ENCODE measurements around the gene DIAPH2. TPM values are rescaled to one million over a fixed set of nuclear protein-coding genes. Genes with fewer than 3 reads are reported as not detected.
"Not testable (repeated sequence)": the region's sequence is repeated elsewhere in the genome, so short reads cannot be mapped to it uniquely, and the experiment has no call there.

DIAPH2 gene
- total and polyA plus RNA-seq, 10 donors, result 2.5 to 32.1 (median 17.7) TPM

GRCh38 chrX:96710031-96710430 lies 25.4 kb downstream of the DIAPH2 start:
- TF ChIP-seq CTCF (IDR thresholded peaks at IDR 0.05 in 8 of 11, conservative IDR thresholded peaks at IDR 0.05 in 3 of 11), result no peak
- no peak for TF ChIP-seq POLR2A (IDR thresholded peaks at IDR 0.05)
- no peak for TF ChIP-seq POLR2AphosphoS5 (IDR thresholded peaks at IDR 0.05)
- WGBS, 5 donors, result 80 to 96% (median 92%) methylated on average over 2 of the region's 2 CpGs
- no peak for DNase-seq
- Histone ChIP-seq H3K27ac (no peak overlapping the region), H3K36me3 (no peaks in the 10 kb centered on the region), H3K27me3 (replicated peaks in 1 of 7) (no peaks in the 10 kb centered on the region), H3K4me3 (no peak overlapping the region), H3K9me3 (no peaks in the 10 kb centered on the region), H3K4me1 (peaks cover 0 to 6% (median 0%) of the 10 kb centered on the region in 6 donors)
- intact Hi-C loops (cut with DNase I; ENCODE audit: low total_unique reads), result no loop called here

GRCh38 chrX:96713303-96713702 lies 28.7 kb downstream of the DIAPH2 start:
- Histone ChIP-seq H3K36me3 (no peaks in the 10 kb centered on the region), H3K9me3 (no peaks in the 10 kb centered on the region)
- intact Hi-C loops (cut with DNase I; ENCODE audit: low total_unique reads), result no loop called here

GRCh38 chrX:96714393-96714792 lies 29.8 kb downstream of the DIAPH2 start:
- H3K36me3 ChIP-seq; H3K4me1 ChIP-seq; intact Hi-C loops (cut with DNase I; ENCODE audit: low total_unique reads); H3K4me3 ChIP-seq; H3K27me3 ChIP-seq (replicated peaks in 1 of 7); DNase-seq; H3K27ac ChIP-seq; H3K9me3 ChIP-seq: not testable (repeated sequence)
- 80 to 97% (median 88%) methylated on average over 4 to 6 of the region's 6 CpGs for WGBS, 5 donors

More at GRCh38 chrX:96713303-96713702, 28.7 kb downstream of the DIAPH2 start:
- Histone ChIP-seq H3K27me3 (replicated peaks in 1 of 7) (no peaks in the 10 kb centered on the region), H3K4me1 (peaks cover 0 to 7% (median 0%) of the 10 kb centered on the region in 6 donors), H3K4me3 (no peak overlapping the region), H3K27ac (no peak overlapping the region)
- DNase-seq, result no peak
- TF ChIP-seq CTCF (IDR thresholded peaks at IDR 0.05 in 8 of 11, conservative IDR thresholded peaks at IDR 0.05 in 3 of 11) (no peak), POLR2AphosphoS5 (IDR thresholded peaks at IDR 0.05) (no peak), POLR2A (IDR thresholded peaks at IDR 0.05) (no peak)

GRCh38 chrX:96715481-96715880 lies 30.8 kb downstream of the DIAPH2 start:
- TF ChIP-seq POLR2AphosphoS5 (IDR thresholded peaks at IDR 0.05), result no peak
- no peak for TF ChIP-seq POLR2A (IDR thresholded peaks at IDR 0.05)
- no peak for TF ChIP-seq CTCF (IDR thresholded peaks at IDR 0.05 in 8 of 11, conservative IDR thresholded peaks at IDR 0.05 in 3 of 11)
- intact Hi-C loops (cut with DNase I; ENCODE audit: low total_unique reads), result no loop called here
- Histone ChIP-seq H3K4me1 (peaks cover 0 to 7% (median 0%) of the 10 kb centered on the region in 6 donors), H3K9me3 (peaks cover 0 to 10% (median 0%) of the 10 kb centered on the region in 8 donors), H3K27me3 (replicated peaks in 1 of 7) (no peaks in the 10 kb centered on the region), H3K27ac (no peak overlapping the region), H3K36me3 (no peaks in the 10 kb centered on the region), H3K4me3 (no peak overlapping the region)
- 50 to 64% (median 57%) methylated on average over 3 of the region's 3 CpGs for WGBS, 5 donors
- no peak for DNase-seq

All from spleen (tissue), 11 donors.